ENCODE results near the gene KRIT1. TPM values are rescaled to one million over a fixed set of nuclear protein-coding genes. Genes with fewer than 3 reads are reported as not detected.

KRIT1 gene
- polyA plus RNA-seq, 1 of the 3 experiments (the other 2 are of a cell fraction): 38.5 TPM

DNA sequence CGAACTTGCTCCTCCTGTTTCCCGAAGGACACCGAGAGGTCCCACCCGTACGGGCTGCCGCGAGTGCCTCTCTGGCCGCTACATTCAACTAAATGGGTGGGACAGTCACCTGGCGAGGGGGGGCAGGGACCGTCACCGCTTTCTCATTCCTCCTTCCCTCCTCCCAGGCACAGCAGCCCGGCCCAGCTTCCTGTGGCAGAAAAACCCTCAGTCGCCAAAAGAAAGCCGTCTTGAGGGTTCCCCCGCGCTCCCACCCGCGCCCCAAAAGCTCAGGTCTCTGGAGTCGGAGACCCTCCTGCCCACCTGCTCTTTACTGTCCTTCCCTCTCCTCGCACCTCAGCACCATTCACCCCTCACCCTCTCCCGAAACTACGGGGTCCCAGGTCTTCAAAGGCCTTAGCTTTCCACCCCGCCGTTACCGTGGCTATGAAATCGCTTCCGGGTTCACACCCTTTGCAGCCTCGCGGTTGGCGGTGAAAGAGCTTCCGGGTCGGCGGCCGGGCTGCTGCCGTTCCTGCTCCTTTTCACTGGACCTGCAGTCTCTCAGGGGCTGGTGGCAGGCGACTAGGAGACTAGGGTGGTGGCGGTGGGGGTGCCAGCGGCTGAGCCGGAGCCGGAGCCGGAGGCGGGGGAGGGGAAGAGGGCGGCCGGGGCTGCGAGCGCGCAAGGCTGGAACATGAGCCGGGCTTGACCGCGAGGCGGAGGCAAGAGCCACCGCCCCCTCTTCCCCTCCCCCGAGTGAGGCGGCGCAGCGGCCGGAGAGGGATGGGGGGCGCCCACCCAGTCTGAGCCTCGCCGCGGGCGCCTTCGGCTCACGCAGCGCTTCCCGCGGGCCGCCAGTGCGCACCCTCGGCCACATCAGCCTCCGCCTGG, at the start of gene KRIT1, which contains the start of gene ANKIB1 (continued):
- no peak for TF ChIP-seq TCF12 (IDR thresholded peaks at IDR 0.05)
- TF ChIP-seq, protein P1, sequence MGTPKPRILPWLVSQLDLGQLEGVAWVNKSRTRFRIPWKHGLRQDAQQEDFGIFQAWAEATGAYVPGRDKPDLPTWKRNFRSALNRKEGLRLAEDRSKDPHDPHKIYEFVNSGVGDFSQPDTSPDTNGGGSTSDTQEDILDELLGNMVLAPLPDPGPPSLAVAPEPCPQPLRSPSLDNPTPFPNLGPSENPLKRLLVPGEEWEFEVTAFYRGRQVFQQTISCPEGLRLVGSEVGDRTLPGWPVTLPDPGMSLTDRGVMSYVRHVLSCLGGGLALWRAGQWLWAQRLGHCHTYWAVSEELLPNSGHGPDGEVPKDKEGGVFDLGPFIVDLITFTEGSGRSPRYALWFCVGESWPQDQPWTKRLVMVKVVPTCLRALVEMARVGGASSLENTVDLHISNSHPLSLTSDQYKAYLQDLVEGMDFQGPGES (IDR thresholded peaks at IDR 0.05; ENCODE audit: low read depth, low read length): no peak
- TF ChIP-seq, protein P2, sequence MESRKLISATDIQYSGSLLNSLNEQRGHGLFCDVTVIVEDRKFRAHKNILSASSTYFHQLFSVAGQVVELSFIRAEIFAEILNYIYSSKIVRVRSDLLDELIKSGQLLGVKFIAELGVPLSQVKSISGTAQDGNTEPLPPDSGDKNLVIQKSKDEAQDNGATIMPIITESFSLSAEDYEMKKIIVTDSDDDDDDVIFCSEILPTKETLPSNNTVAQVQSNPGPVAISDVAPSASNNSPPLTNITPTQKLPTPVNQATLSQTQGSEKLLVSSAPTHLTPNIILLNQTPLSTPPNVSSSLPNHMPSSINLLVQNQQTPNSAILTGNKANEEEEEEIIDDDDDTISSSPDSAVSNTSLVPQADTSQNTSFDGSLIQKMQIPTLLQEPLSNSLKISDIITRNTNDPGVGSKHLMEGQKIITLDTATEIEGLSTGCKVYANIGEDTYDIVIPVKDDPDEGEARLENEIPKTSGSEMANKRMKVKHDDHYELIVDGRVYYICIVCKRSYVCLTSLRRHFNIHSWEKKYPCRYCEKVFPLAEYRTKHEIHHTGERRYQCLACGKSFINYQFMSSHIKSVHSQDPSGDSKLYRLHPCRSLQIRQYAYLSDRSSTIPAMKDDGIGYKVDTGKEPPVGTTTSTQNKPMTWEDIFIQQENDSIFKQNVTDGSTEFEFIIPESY (IDR thresholded peaks at IDR 0.05; ENCODE audit: borderline replicate concordance, low read depth): peak; percentile 92
- no peak; the same call in 1 of the 2 replicates for TF ChIP-seq NFIC (IDR thresholded peaks at IDR 0.05; ENCODE audit: borderline replicate concordance)
- TF ChIP-seq YY1 (IDR thresholded peaks at IDR 0.05; ENCODE audit: low read depth): peak; percentile 72
- TF ChIP-seq RAD21 (IDR thresholded peaks at IDR 0.05; ENCODE audit: low read length): no peak
- no peak for TF ChIP-seq RCOR1 (IDR thresholded peaks at IDR 0.05; ENCODE audit: low read length)
- TF ChIP-seq, protein P3, sequence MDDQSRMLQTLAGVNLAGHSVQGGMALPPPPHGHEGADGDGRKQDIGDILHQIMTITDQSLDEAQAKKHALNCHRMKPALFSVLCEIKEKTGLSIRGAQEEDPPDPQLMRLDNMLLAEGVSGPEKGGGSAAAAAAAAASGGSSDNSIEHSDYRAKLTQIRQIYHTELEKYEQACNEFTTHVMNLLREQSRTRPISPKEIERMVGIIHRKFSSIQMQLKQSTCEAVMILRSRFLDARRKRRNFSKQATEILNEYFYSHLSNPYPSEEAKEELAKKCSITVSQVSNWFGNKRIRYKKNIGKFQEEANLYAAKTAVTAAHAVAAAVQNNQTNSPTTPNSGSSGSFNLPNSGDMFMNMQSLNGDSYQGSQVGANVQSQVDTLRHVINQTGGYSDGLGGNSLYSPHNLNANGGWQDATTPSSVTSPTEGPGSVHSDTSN (IDR thresholded peaks at IDR 0.05): no peak
- no peak for TF ChIP-seq MEF2A (IDR thresholded peaks at IDR 0.05; ENCODE audit: borderline replicate concordance, low read depth)

GRCh38 chr7:92295391-92295790, 49.7 kb upstream of the KRIT1 start:
- H3K36me3 ChIP-seq (replicated peaks in 1 of 2; ENCODE audit: control insufficient read depth in 1 of 2, insufficient read depth in 2 of 2, low read length in 1 of 2): peaks cover 40 to 41% of the 10 kb centered on the region in 2 experiments
- ChIA-PET CTCF (interaction anchor here (1.5 to 2.0 kb wide), 3 partner anchors 10 to 100 kb away, joined by 4 to 7 read pairs (median 5); no protein-coding TSS in a partner anchor), POLR2A (no interaction called here)
- WGBS (ENCODE audit: low lambda C conversion rate): 88% methylated on average over 1 of the region's 1 CpG
- no peaks in the 10 kb centered on the region for H3K27me3 ChIP-seq (ENCODE audit: insufficient read depth)
- H3K4me3 ChIP-seq (ENCODE audit: low read depth in 2 of 2, low read length in 1 of 2): no peak overlapping the region
- no peak for DNase-seq
- H3K27ac ChIP-seq (ENCODE audit: low read depth in 2 of 2, low read length in 1 of 2): peak overlapping the region in 1 of 2 experiments; percentile 15; a peak in 1 of 4 replicates
- H3K9me2 ChIP-seq: no peaks in the 10 kb centered on the region
- peaks cover 4% of the 10 kb centered on the region for H3F3A ChIP-seq (replicated peaks; ENCODE audit: insufficient read depth)
- TF ChIP-seq FOXM1 (IDR thresholded peaks at IDR 0.05; ENCODE audit: low read depth) (no peak), POLR2AphosphoS5 (IDR thresholded peaks at IDR 0.05; ENCODE audit: low read depth, low read length) (no peak), SMC3 (IDR thresholded peaks at IDR 0.05; ENCODE audit: low read depth, low read length) (no peak)
- no peak overlapping the region for H3K9ac ChIP-seq
- H3K4me1 ChIP-seq (ENCODE audit: control insufficient read depth in 1 of 2, insufficient read depth in 2 of 2, low read depth in 1 of 2, low read length in 1 of 2): peaks cover 10 to 12% of the 10 kb centered on the region in 2 experiments; a peak in 3 of 4 replicates
- no peaks in the 10 kb centered on the region for H3K9me3 ChIP-seq
- peaks cover 56% of the 10 kb centered on the region for H3K79me2 ChIP-seq (ENCODE audit: insufficient read depth)
- no peak overlapping the region for H3K4me2 ChIP-seq
- no peak overlapping the region for H2AFZ ChIP-seq (ENCODE audit: low read depth)
- H4K20me1 ChIP-seq (ENCODE audit: insufficient read depth): 0 out of 2 replicates have a peak, but pooled peaks cover 7% of the 10 kb centered on the region
